ENCODE measurements around the gene PCSK6. TPM values are rescaled to one million over a fixed set of nuclear protein-coding genes. Genes with fewer than 3 reads are reported as not detected.

Gene PCSK6
- polyA plus RNA-seq, 3 donors: 7.2 to 10.1 (median 7.2) TPM

- DNase-seq: no peak
Measured at GRCh38 chr15:101254157-101255050, 235.1 kb downstream of the PCSK6 start.

Other genes with a start within 250 kb of the PCSK6 start
- 10 to 100 TPM; 41.5 to 44.4 (median 42.5) TPM for gene CHSY1, start 237.7 kb downstream of the PCSK6 start, polyA plus RNA-seq (ENCODE audit: insufficient read length in 3 of 3)
- gene SELENOS, start 212.2 kb downstream of the PCSK6 start, polyA plus RNA-seq (ENCODE audit: insufficient read length in 3 of 3): 10 to 100 TPM; 58.0 to 66.8 (median 62.0) TPM
- gene SNRPA1, start 194.5 kb downstream of the PCSK6 start, polyA plus RNA-seq (ENCODE audit: insufficient read length in 3 of 3): 10 to 100 TPM; 61.9 to 81.2 (median 64.9) TPM
- 10 to 100 TPM; 57.6 to 62.4 (median 60.4) TPM for gene TM2D3, start 162.7 kb upstream of the PCSK6 start, polyA plus RNA-seq (ENCODE audit: insufficient read length in 3 of 3)
- 10 to 100 TPM; 19.4 to 23.1 (median 20.3) TPM for gene TARS3, start 234.8 kb upstream of the PCSK6 start, polyA plus RNA-seq (ENCODE audit: insufficient read length in 3 of 3)

Data from renal pelvis (tissue), 4 donors.